SK-N-SH (cell line): ENCODE results near the gene TXNDC5. TPM values are rescaled to one million over a fixed set of nuclear protein-coding genes. Genes with fewer than 3 reads are reported as not detected.

Experiments used
- CTCF ChIA-PET: fragments of 300-600, 350-600 bp; formaldehyde crosslinking; extraction: SDS; loops from one replicate; lab custom pipeline; 2021; lab: Yijun Ruan, JAX
- POLR2A ChIA-PET: fragments of 350-600 bp; sonication (Branson Sonifier 250); formaldehyde crosslinking; extraction: SDS; loops from one replicate; lab custom pipeline; 2020; ENCODE audit warnings: antibody characterized with exemption, inconsistent platforms; lab: Yijun Ruan, JAX
- DNase-seq: peaks from one replicate; pipeline ENCODE4 v3.0.0; 2012
- H2AFZ ChIP-seq: fragments of 200-600 bp; sonication (generic); 2 replicates; pipeline ENCODE4 v1.8.1; 2016; ENCODE audit warnings: antibody characterized with exemption, mild to moderate bottlenecking, low read depth
- H3F3A ChIP-seq: fragments of 200-600 bp; sonication (generic); replicated peaks from 2 replicates; pipeline ENCODE3; 2016; ENCODE audit warnings: antibody characterized with exemption, mild to moderate bottlenecking; ENCODE audit not compliant: insufficient read depth
- H3K27ac ChIP-seq, 2 experiments: fragments of 200-500 bp in 1 of 2; fragments of 200-600 bp in 1 of 2; sonication (Bioruptor generic) in 1 of 2; sonication (generic), shearing (Covaris generic) in 1 of 2; 2 replicates each; pipeline versions ENCODE4 v1.5.1 to v1.6.1; 2014 to 2016; ENCODE audit warnings: low read depth in 2 of 2, inconsistent platforms in 1 of 2, low read length in 1 of 2, mild to moderate bottlenecking in 1 of 2, mixed read lengths in 1 of 2
- H3K27me3 ChIP-seq: fragments of 200-600 bp; sonication (generic), shearing (Covaris generic); 2 replicates; pipeline ENCODE4 v1.6.1; 2016; ENCODE audit warnings: mixed run types; ENCODE audit not compliant: insufficient read depth
- H3K36me3 ChIP-seq, 2 experiments: fragments of 200-500 bp in 1 of 2; fragments of 200-600 bp in 1 of 2; sonication (Bioruptor generic) in 1 of 2; sonication (generic) in 1 of 2; replicated peaks in 1 of 2; 2 replicates each; pipeline versions ENCODE3 to v1.5.1; 2014 to 2016; ENCODE audit warnings: low read length in 1 of 2, mild to moderate bottlenecking in 1 of 2; ENCODE audit not compliant: insufficient read depth in 2 of 2, control insufficient read depth in 1 of 2
- H3K4me1 ChIP-seq, 2 experiments: fragments of 200-500 bp in 1 of 2; fragments of 200-600 bp in 1 of 2; sonication (Bioruptor generic) in 1 of 2; sonication (generic), shearing (Covaris generic) in 1 of 2; 2 replicates each; pipeline versions ENCODE4 v1.5.1 to v1.6.1; 2014 to 2016; ENCODE audit warnings: low read depth in 1 of 2, low read length in 1 of 2, mixed run types in 1 of 2; ENCODE audit not compliant: insufficient read depth in 2 of 2, control insufficient read depth in 1 of 2
- H3K4me2 ChIP-seq: fragments of 200-600 bp; sonication (generic), shearing (Covaris generic); 2 replicates; pipeline ENCODE4 v1.6.1; 2017; ENCODE audit warnings: mixed run types
- H3K4me3 ChIP-seq, 2 experiments: fragments of 200-500 bp in 1 of 2; fragments of 200-600 bp in 1 of 2; sonication (Bioruptor generic) in 1 of 2; sonication (generic), shearing (Covaris generic) in 1 of 2; 2 replicates each; pipeline versions ENCODE4 v1.5.1 to v1.8.1; 2014 to 2016; ENCODE audit warnings: low read depth in 2 of 2, inconsistent platforms in 1 of 2, low read length in 1 of 2, mild to moderate bottlenecking in 1 of 2, mixed read lengths in 1 of 2, moderate library complexity in 1 of 2
- H3K79me2 ChIP-seq: fragments of 200-600 bp; sonication (generic); 2 replicates; pipeline ENCODE4 v1.8.1; 2017; ENCODE audit warnings: mild to moderate bottlenecking; ENCODE audit not compliant: insufficient read depth
- H3K9ac ChIP-seq: fragments of 200-600 bp; sonication (generic); 2 replicates; pipeline ENCODE4 v1.6.1; 2017; ENCODE audit warnings: mixed run types
- H3K9me2 ChIP-seq: fragments of 200-600 bp; sonication (generic); 2 replicates; pipeline ENCODE4 v1.6.1; 2017; ENCODE audit warnings: mixed run types
- H3K9me3 ChIP-seq: fragments of 200-600 bp; sonication (generic); 2 replicates; pipeline ENCODE4 v1.6.1; 2017; ENCODE audit warnings: mixed run types, mild to moderate bottlenecking, moderate library complexity
- H4K20me1 ChIP-seq: fragments of 200-600 bp; sonication (generic); 2 replicates; pipeline ENCODE4 v1.6.1; 2017; ENCODE audit warnings: mild to moderate bottlenecking, mixed run types; ENCODE audit not compliant: insufficient read depth
- CTCF ChIP-seq: fragments of 200-600 bp; sonication (generic); IDR thresholded peaks from 2 replicates; pipeline ENCODE4 v1.6.1; 2017; ENCODE audit warnings: antibody characterized with exemption, mild to moderate bottlenecking, moderate library complexity
- FOXJ3 ChIP-seq: sonication (generic); formaldehyde crosslinking; IDR thresholded peaks from 2 replicates; pipeline ENCODE4 v1.5.1; 2020; ENCODE audit warnings: mild to moderate bottlenecking, missing genetic modification reagents
- FOXM1 ChIP-seq: IDR thresholded peaks from 2 replicates; pipeline ENCODE4 v1.4.0; 2012; ENCODE audit warnings: low read depth, mild to moderate bottlenecking
- GABPA ChIP-seq: IDR thresholded peaks from 2 replicates; pipeline ENCODE4 v1.4.0; 2012; ENCODE audit warnings: low read depth, mild to moderate bottlenecking
- IRF3 ChIP-seq: fragments of 150-350 bp; IDR thresholded peaks from 2 replicates; pipeline ENCODE4 v1.6.1; 2016; ENCODE audit warnings: mild to moderate bottlenecking, low read depth, low read length
- JUND ChIP-seq: IDR thresholded peaks from 2 replicates; pipeline ENCODE4 v1.4.0; 2012
- MAX ChIP-seq: IDR thresholded peaks from 2 replicates; pipeline ENCODE4 v1.4.0; 2012; ENCODE audit warnings: low read depth
- NFIC ChIP-seq: IDR thresholded peaks from 2 replicates; pipeline ENCODE4 v1.4.0; 2012; ENCODE audit warnings: borderline replicate concordance
- PBX3 ChIP-seq: IDR thresholded peaks from 2 replicates; pipeline ENCODE4; 2012
- POLR2AphosphoS5 ChIP-seq: IDR thresholded peaks from 2 replicates; pipeline ENCODE4 v1.6.1; 2012; ENCODE audit warnings: low read depth, low read length
- RAD21 ChIP-seq: IDR thresholded peaks from 2 replicates; pipeline ENCODE4 v1.6.1; 2012; ENCODE audit warnings: mild to moderate bottlenecking, low read length
- RCOR1 ChIP-seq: fragments of 150-350 bp; IDR thresholded peaks from 2 replicates; pipeline ENCODE4 v1.6.1; 2017; ENCODE audit warnings: antibody characterized with exemption, low read length
- RXRA ChIP-seq: IDR thresholded peaks from 2 replicates; pipeline ENCODE4 v1.4.0; 2012; ENCODE audit warnings: low read depth, mild to moderate bottlenecking, borderline replicate concordance
- SIN3A ChIP-seq: IDR thresholded peaks from 2 replicates; pipeline ENCODE4 v1.6.1; 2012; ENCODE audit warnings: low read depth, mild to moderate bottlenecking, low read length, moderate library complexity, borderline replicate concordance
- SMC3 ChIP-seq: IDR thresholded peaks from 2 replicates; pipeline ENCODE4 v1.6.1; 2012; ENCODE audit warnings: low read depth, low read length, improper control_type of control experiment
- TAF1 ChIP-seq: IDR thresholded peaks from 2 replicates; pipeline ENCODE4 v1.6.1; 2012; ENCODE audit warnings: low read depth, mild to moderate bottlenecking, low read length, moderate library complexity, borderline replicate concordance
- TCF12 ChIP-seq: IDR thresholded peaks from 2 replicates; pipeline ENCODE4 v1.4.0; 2012
- USF1 ChIP-seq: IDR thresholded peaks from 2 replicates; pipeline ENCODE4 v1.4.0; 2012; ENCODE audit warnings: low read depth, borderline replicate concordance
- USF2 ChIP-seq: fragments of 150-350 bp; IDR thresholded peaks from 2 replicates; pipeline ENCODE4 v1.6.1; 2017; ENCODE audit warnings: antibody characterized with exemption, low read length, low read depth, borderline replicate concordance
- WGBS: methylation state at CpG from one replicate; pipeline ENCODE4 v1.1.6; 2017; ENCODE audit warnings: low lambda C conversion rate; 5-methylcytosine and 5-hydroxymethylcytosine counted together
- polyA plus RNA-seq, 3 experiments: library from polyadenylated mRNA; depleted of rRNA; stranded (reverse); fragments of >200 nt; gene quantifications; 2 replicates each; pipeline ENCODE4 v1.2.3, GENCODE V29; 2012

The TXNDC5 gene
- polyA plus RNA-seq, 1 of the 3 experiments (the other 2 are of a cell fraction), result 187 TPM

GRCh38 chr6:7914991-7915789 is 4.6 kb upstream of the TXNDC5 start:
- no peak overlapping the region for H2AFZ ChIP-seq
- CTCF ChIA-PET, result no interaction called here
- 76% methylated on average over 11 of the region's 11 CpGs for WGBS
- TF ChIP-seq TAF1 (no peak), POLR2AphosphoS5 (no peak), JUND (no peak), SMC3 (no peak), NFIC (no peak), FOXJ3 (CRISPR knock-in tag) (no peak), MAX (no peak), RAD21 (no peak), RXRA (no peak)
- no peak overlapping the region for H3K9ac ChIP-seq
- no peaks in the 10 kb centered on the region for H3K36me3 ChIP-seq
- H3K27ac ChIP-seq, result no peak overlapping the region
- no peak overlapping the region for H3K4me3 ChIP-seq
- POLR2A ChIA-PET, result no interaction called here
- H3K27me3 ChIP-seq, result peaks cover 6% of the 10 kb centered on the region; the same call in 1 of the 2 replicates
- H3K9me2 ChIP-seq, result no peaks in the 10 kb centered on the region
- H3K79me2 ChIP-seq, result no peaks in the 10 kb centered on the region
- H3K4me1 ChIP-seq, result peaks cover 0 to 5% of the 10 kb centered on the region in 2 experiments; a peak in 1 of 4 replicates
- H4K20me1 ChIP-seq, result no peaks in the 10 kb centered on the region
- no peak overlapping the region for H3K4me2 ChIP-seq
- no peaks in the 10 kb centered on the region for H3F3A ChIP-seq
- no peaks in the 10 kb centered on the region for H3K9me3 ChIP-seq
- no peak for DNase-seq

- Histone ChIP-seq H3K27me3 (peaks cover 6% of the 10 kb centered on the region; the same call in 1 of the 2 replicates), H4K20me1 (peaks cover under 1% of the 10 kb centered on the region), H3K9ac (no peak overlapping the region), H3K4me3 (no peak overlapping the region), H3K27ac (no peak overlapping the region), H3K9me2 (no peaks in the 10 kb centered on the region), H2AFZ (no peak overlapping the region), H3K79me2 (peaks cover 7% of the 10 kb centered on the region), H3F3A (no peaks in the 10 kb centered on the region), H3K4me2 (no peak overlapping the region), H3K9me3 (no peaks in the 10 kb centered on the region), H3K36me3 (no peaks in the 10 kb centered on the region), H3K4me1 (peaks cover 0 to 8% of the 10 kb centered on the region in 2 experiments; a peak in 2 of 4 replicates)
- ChIA-PET POLR2A (no interaction called here), CTCF (no interaction called here)
- no peak for DNase-seq
- 56% methylated on average over 5 of the region's 5 CpGs for WGBS
- TF ChIP-seq GABPA (no peak), POLR2AphosphoS5 (no peak), USF1 (no peak), RXRA (no peak), IRF3 (no peak), USF2 (no peak), TCF12 (no peak), SIN3A (no peak), RCOR1 (no peak), CTCF (no peak), PBX3 (no peak), FOXM1 (no peak), SMC3 (no peak)
Observed at GRCh38 chr6:7914311-7914710, 3.7 kb upstream of the TXNDC5 start.
